Natural killer cell (primary cell): ENCODE measurements around the gene KYNU. TPM values are rescaled to one million over a fixed set of nuclear protein-coding genes. Genes with fewer than 3 reads are reported as not detected.
A peak's percentile ranks its signal among the peaks of the same experiment; 100 is the strongest.
"Not testable (repeated sequence)": the region's sequence is repeated elsewhere in the genome, so short reads cannot be mapped to it uniquely, and the experiment has no call there.

ENCODE experiments used
- ATAC-seq, 3 donors: fragments of 150-1000 bp in 2 of 3; fragments of 200-7000 bp in 1 of 3; cut with Tn5 transposase; 1 replicate in 1 of 3; 2 replicates in 2 of 3; pipeline ENCODE4 v1.10.0; 2021; ENCODE audit warnings: mild to moderate bottlenecking in 2 of 3, moderate library complexity in 2 of 3
- DNase-seq, 2 donors: peaks; one replicate each; pipeline versions ENCODE4 v3.0.0 to v3.0.0-alpha.2; 2013 to 2021; ENCODE audit warnings: mixed read lengths in 1 of 2
- H3K27ac ChIP-seq: one replicate; pipeline ENCODE4 v1.5.1; 2013; ENCODE audit warnings: mild to moderate bottlenecking, low read length
- H3K27me3 ChIP-seq: one replicate; pipeline ENCODE4 v1.6.1; 2013; ENCODE audit warnings: low read length; ENCODE audit not compliant: control insufficient read depth, insufficient read depth
- H3K36me3 ChIP-seq: one replicate; pipeline ENCODE4 v1.6.1; 2013; ENCODE audit warnings: low read length; ENCODE audit not compliant: control insufficient read depth, insufficient read depth
- H3K4me1 ChIP-seq: one replicate; pipeline ENCODE4 v1.6.1; 2013; ENCODE audit warnings: low read length; ENCODE audit not compliant: control insufficient read depth, insufficient read depth
- H3K4me3 ChIP-seq: one replicate; pipeline ENCODE4 v1.5.1; 2013; ENCODE audit warnings: low read length
- H3K9me3 ChIP-seq: one replicate; pipeline ENCODE4 v1.6.1; 2013; ENCODE audit warnings: low read length; ENCODE audit not compliant: control insufficient read depth, insufficient read depth
- H3K27ac Mint-ChIP-seq, 2 donors: one replicate each; pipeline ENCODE4 v1.8.0; 2022; ENCODE audit warnings: mild to moderate bottlenecking in 2 of 2, mixed read lengths in 2 of 2, moderate library complexity in 1 of 2
- H3K27me3 Mint-ChIP-seq, 2 donors: one replicate each; pipeline ENCODE4 v1.8.0; 2022; ENCODE audit warnings: low read depth in 2 of 2, mixed read lengths in 2 of 2
- H3K36me3 Mint-ChIP-seq: one replicate; pipeline ENCODE4 v1.8.0; 2022; ENCODE audit warnings: mixed read lengths
- H3K4me1 Mint-ChIP-seq, 2 donors: one replicate each; pipeline ENCODE4 v1.8.0; 2022; ENCODE audit warnings: mixed read lengths in 2 of 2
- H3K4me3 Mint-ChIP-seq: one replicate; pipeline ENCODE4 v1.8.0; 2022; ENCODE audit warnings: mild to moderate bottlenecking, moderate library complexity, mixed read lengths
- H3K9me3 Mint-ChIP-seq, 2 donors: one replicate each; pipeline ENCODE4 v1.8.0; 2022; ENCODE audit warnings: mixed read lengths in 2 of 2
- CTCF ChIP-seq: fragments of 200-600 bp; IDR thresholded peaks from one replicate; pipeline ENCODE4 v1.8.0; 2022; ENCODE audit warnings: antibody characterized with exemption
- WGBS: methylation state at CpG from one replicate; pipeline ENCODE4 v1.1.7; 2013; ENCODE audit warnings: missing lambda C conversion rate; ENCODE audit not compliant: insufficient coverage; 5-methylcytosine and 5-hydroxymethylcytosine counted together
- intact Hi-C: fragments of 100-400 bp; cut with micrococcal nuclease; formaldehyde crosslinking; loops from one replicate; pipeline ENCODE4 v1.14.2; 2022
- total RNA-seq, 4 donors: library from RNA; stranded (reverse); fragments of 120-200 nt in 1 of 4; gene quantifications; one replicate each; pipeline versions ENCODE4 v1.2.3 to v1.2.4, GENCODE V29; 2013 to 2022

Gene KYNU
- total RNA-seq, 3 donors from 2014 or later (not counting 1 experiment from before 2014, with no cell fraction given), result 0.82 to 3.6 (median 3.3) TPM

DNA sequence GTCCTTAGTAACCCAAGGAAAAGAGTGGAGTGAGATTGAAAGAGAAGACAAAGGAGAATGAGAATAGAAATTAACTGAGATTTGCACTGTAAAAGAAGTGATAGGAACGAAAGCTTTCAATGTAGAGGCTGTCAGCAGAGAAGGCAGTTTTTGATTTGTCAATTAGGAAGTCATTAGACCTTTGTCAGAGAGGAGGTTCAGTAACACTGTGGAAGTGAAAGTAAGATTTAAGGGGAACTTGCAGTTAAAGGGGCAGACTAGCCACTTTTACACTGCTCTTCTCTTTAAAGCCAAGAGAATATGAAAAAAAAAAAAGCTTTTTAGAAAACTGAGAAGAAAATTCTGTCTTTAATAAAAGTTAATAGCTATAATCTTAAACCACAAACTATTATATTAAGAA, 11.5 kb upstream of the KYNU start:
- Histone ChIP-seq H3K9me3 (no peaks in the 10 kb centered on the region), H3K27me3 (no peaks in the 10 kb centered on the region), H3K36me3 (no peaks in the 10 kb centered on the region), H3K4me1 (peaks cover 21% of the 10 kb centered on the region), H3K4me3 (no peak overlapping the region), H3K27ac (peak overlapping the region; percentile 56)
- H3K36me3 Mint-ChIP-seq, result no peaks in the 10 kb centered on the region
- no peaks in the 10 kb centered on the region for H3K27me3 Mint-ChIP-seq
- intact Hi-C loops, result no loop called here
- DNase-seq, result peak in 1 of 2 donors; percentile 7
- H3K9me3 Mint-ChIP-seq, result no peaks in the 10 kb centered on the region
- H3K4me3 Mint-ChIP-seq, result peak overlapping the region; percentile 45
- TF ChIP-seq CTCF, result no peak
- 0% methylated on average over 1 of the region's 1 CpG for WGBS
- peak overlapping the region; percentile 8 to 67 for H3K27ac Mint-ChIP-seq
- ATAC-seq, result peak; percentile 69 to 74 (median 72)
- peaks cover 27 to 30% of the 10 kb centered on the region in 2 donors for H3K4me1 Mint-ChIP-seq

DNA sequence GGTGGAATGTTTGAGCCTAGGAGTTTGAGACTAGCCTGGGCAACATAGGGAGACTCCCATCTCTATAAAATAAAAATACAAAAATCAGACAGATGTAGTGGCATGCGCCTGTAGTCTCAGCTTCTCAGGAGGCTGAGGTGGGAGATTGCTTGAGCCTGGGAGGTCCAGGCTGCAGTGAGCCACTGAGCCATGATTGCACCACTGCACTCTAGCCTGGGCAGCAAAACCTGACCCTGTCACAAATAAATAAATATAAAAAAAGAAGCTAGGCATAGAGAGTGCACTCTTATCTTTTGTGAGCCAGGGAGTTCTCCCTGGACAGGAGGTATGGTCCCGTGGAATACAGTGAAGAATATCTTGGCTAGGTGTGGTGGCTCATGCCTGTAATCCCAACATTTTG, 11.0 kb upstream of the KYNU start:
- no peak for DNase-seq
- no peaks in the 10 kb centered on the region for H3K36me3 Mint-ChIP-seq
- H3K4me3 ChIP-seq, result no peak overlapping the region
- TF ChIP-seq CTCF, result no peak
- no peaks in the 10 kb centered on the region for H3K27me3 ChIP-seq
- H3K4me1 Mint-ChIP-seq, result peaks cover 27 to 30% of the 10 kb centered on the region in 2 donors
- intact Hi-C loops, result no loop called here
- H3K9me3 Mint-ChIP-seq, result no peaks in the 10 kb centered on the region
- H3K4me3 Mint-ChIP-seq, result peak overlapping the region; percentile 45
- peak overlapping the region; percentile 56 for H3K27ac ChIP-seq
- 94% methylated on average over 2 of the region's 2 CpGs for WGBS
- peak overlapping the region; percentile 8 to 67 for H3K27ac Mint-ChIP-seq
- no peaks in the 10 kb centered on the region for H3K27me3 Mint-ChIP-seq
- peak in 1 of 3 donors; percentile 3 for ATAC-seq
- H3K9me3 ChIP-seq, result no peaks in the 10 kb centered on the region
- H3K4me1 ChIP-seq, result peaks cover 21% of the 10 kb centered on the region
- no peaks in the 10 kb centered on the region for H3K36me3 ChIP-seq

- H3K36me3 Mint-ChIP-seq, result no peaks in the 10 kb centered on the region
- H3K9me3 Mint-ChIP-seq, result no peaks in the 10 kb centered on the region
- DNase-seq (no peak), ATAC-seq (no peak)
- no peaks in the 10 kb centered on the region for H3K27me3 Mint-ChIP-seq
- intact Hi-C loops, result no loop called here
- 23% methylated on average over 2 of the region's 2 CpGs for WGBS
- H3K4me1 ChIP-seq, result peaks cover 21% of the 10 kb centered on the region
- H3K4me3 ChIP-seq, result no peak overlapping the region
- no peak for TF ChIP-seq CTCF
- H3K27ac ChIP-seq, result no peak overlapping the region
- no peaks in the 10 kb centered on the region for H3K9me3 ChIP-seq
- H3K27ac Mint-ChIP-seq, result peak overlapping the region; percentile 8 to 67
- H3K4me3 Mint-ChIP-seq, result no peak overlapping the region
- peaks cover 27 to 30% of the 10 kb centered on the region in 2 donors for H3K4me1 Mint-ChIP-seq
- no peaks in the 10 kb centered on the region for H3K36me3 ChIP-seq
- no peaks in the 10 kb centered on the region for H3K27me3 ChIP-seq
These were observed 10.3 kb upstream of the KYNU start for GRCh38 chr2:142867136-142867535.

- Histone ChIP-seq H3K4me3 (no peak overlapping the region), H3K4me1 (peaks cover 21% of the 10 kb centered on the region), H3K9me3 (no peaks in the 10 kb centered on the region), H3K27ac (peak overlapping the region; percentile 57), H3K27me3 (no peaks in the 10 kb centered on the region), H3K36me3 (no peaks in the 10 kb centered on the region)
- intact Hi-C loops, result no loop called here
- no peak for TF ChIP-seq CTCF
- no peaks in the 10 kb centered on the region for H3K36me3 Mint-ChIP-seq
- 37% methylated on average over 12 of the region's 12 CpGs for WGBS
- peaks cover 27 to 30% of the 10 kb centered on the region in 2 donors for H3K4me1 Mint-ChIP-seq
- peak overlapping the region; percentile 67 to 74 for H3K27ac Mint-ChIP-seq
- peak overlapping the region; percentile 22 for H3K4me3 Mint-ChIP-seq
- no peaks in the 10 kb centered on the region for H3K27me3 Mint-ChIP-seq
- peak; percentile 65 to 78 (median 77) for ATAC-seq
- peak; percentile 21 to 22 for DNase-seq
- no peaks in the 10 kb centered on the region for H3K9me3 Mint-ChIP-seq
These were observed 9.2 kb upstream of the KYNU start for GRCh38 chr2:142868229-142868762.

- H3K27ac Mint-ChIP-seq, result peak overlapping the region in 1 of 2 donors; percentile 74
- H3K27me3 Mint-ChIP-seq, H3K36me3 Mint-ChIP-seq, H3K9me3 ChIP-seq, intact Hi-C loops, H3K27me3 ChIP-seq, H3K9me3 Mint-ChIP-seq, ATAC-seq, H3K4me3 ChIP-seq, H3K27ac ChIP-seq, H3K36me3 ChIP-seq, DNase-seq, H3K4me3 Mint-ChIP-seq: not testable (repeated sequence)
- H3K4me1 Mint-ChIP-seq, result peaks cover 27 to 30% of the 10 kb centered on the region in 2 donors
- peaks cover 21% of the 10 kb centered on the region for H3K4me1 ChIP-seq
- WGBS, result 94% methylated on average over 7 of the region's 7 CpGs
These were observed 8.4 kb upstream of the KYNU start for GRCh38 chr2:142869065-142869460.
